ENCODE data around the gene PODXL. TPM values are rescaled to one million over a fixed set of nuclear protein-coding genes. Genes with fewer than 3 reads are reported as not detected.

PODXL gene
- total and polyA plus RNA-seq, 2 of the 8 experiments (the other 6 are each of a cell fraction or from before 2014, with no cell fraction given): 638 to 925 TPM

DNA sequence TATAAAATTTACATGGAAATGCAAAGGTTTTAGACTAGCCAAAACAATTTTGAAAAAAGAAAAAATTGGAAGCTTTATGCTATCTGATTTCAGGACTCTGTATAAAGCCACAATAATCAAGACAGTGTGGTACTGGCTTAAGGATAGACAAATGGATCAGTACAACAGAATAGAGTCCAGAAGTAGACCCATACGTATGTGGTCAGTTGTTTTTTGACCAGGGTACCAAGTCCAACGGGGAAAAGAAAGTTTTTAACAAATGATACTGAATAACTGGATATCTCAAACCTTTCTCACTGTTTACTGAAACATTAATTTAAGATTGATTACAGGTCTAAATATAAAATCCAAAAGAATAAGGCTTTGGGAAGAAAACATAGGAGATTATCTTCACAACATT is 79.7 kb downstream of the PODXL start (continued):
- no peak for TF ChIP-seq CTCF (IDR thresholded peaks at IDR 0.05; ENCODE audit: control extremely low read depth in 1 of 3, insufficient read depth in 1 of 3, low read depth in 1 of 3, low read length in 3 of 3)
- no peak for TF ChIP-seq E2F6 (IDR thresholded peaks at IDR 0.05)
- TF ChIP-seq EP300 (IDR thresholded peaks at IDR 0.05; ENCODE audit: borderline replicate concordance in 1 of 2, low read depth in 2 of 2, low read length in 2 of 2): no peak
- no peak for TF ChIP-seq CBX5 (IDR thresholded peaks at IDR 0.05; ENCODE audit: low read depth, low read length)
- no peak for TF ChIP-seq SIRT6 (IDR thresholded peaks at IDR 0.05; ENCODE audit: low read length)
- TF ChIP-seq BRCA1 (IDR thresholded peaks at IDR 0.05; ENCODE audit: low read depth, low read length): no peak
- TF ChIP-seq HDAC2 (IDR thresholded peaks at IDR 0.05; ENCODE audit: borderline replicate concordance in 1 of 2, low read depth in 2 of 2, low read length in 2 of 2): no peak
- no peak for TF ChIP-seq ZNF274 (IDR thresholded peaks at IDR 0.05; ENCODE audit: borderline replicate concordance, extremely low read depth, low read length)
- no peak for TF ChIP-seq SP2 (IDR thresholded peaks at IDR 0.05; ENCODE audit: low read length)

Measured in H1 (cell line).